GM12878 (cell line): Measurements from ENCODE around the gene NEB. TPM values are rescaled to one million over a fixed set of nuclear protein-coding genes. Genes with fewer than 3 reads are reported as not detected.
"Not testable (repeated sequence)": the region's sequence is repeated elsewhere in the genome, so short reads cannot be mapped to it uniquely, and the experiment has no call there.

Source experiments
- ATAC-seq: fragments of 200-7000 bp; cut with Tn5 transposase; 3 replicates; pipeline ENCODE4 v1.9.1; 2020; ENCODE audit warnings: mild to moderate bottlenecking, moderate library complexity
- BruUV-seq: library from RNA; stranded (reverse); fragments of 400-500 nt; replicated peaks from 2 replicates; lab custom pipeline; 2021; lab: Mats Ljungman, UMichigan
- CTCF ChIA-PET: fragments of 300-600 bp; sonication (Branson Sonifier 250); formaldehyde crosslinking; extraction: SDS; loops from one replicate; lab custom pipeline; 2021; ENCODE audit warnings: inconsistent platforms; lab: Yijun Ruan, JAX
- POLR2A ChIA-PET: fragments of 350-600 bp; formaldehyde crosslinking; extraction: SDS; loops from one replicate; lab custom pipeline; 2021; ENCODE audit warnings: inconsistent platforms; lab: Charles Lee
- RAD21 ChIA-PET: fragments of 300-600 bp; sonication (Branson Sonifier 250); formaldehyde crosslinking; loops from one replicate; lab custom pipeline; 2023; ENCODE audit warnings: antibody characterized with exemption; ENCODE audit not compliant: unreplicated experiment; lab: Charles Lee
- SMC1A ChIA-PET: fragments of 300-600 bp; sonication (Branson Sonifier 250); formaldehyde crosslinking; loops from one replicate; lab custom pipeline; 2023; ENCODE audit not compliant: unreplicated experiment, uncharacterized antibody; lab: Charles Lee
- DNase-seq: peaks from one replicate; pipeline ENCODE4 v3.0.0-alpha.2; 2011; ENCODE audit warnings: low read depth, low spot score
- FAIRE-seq: peaks from 3 replicates; lab custom pipeline; 2011; peaks lifted over from hg19 to GRCh38; lab: Jason Lieb, UNC
- H2AFZ ChIP-seq: 2 replicates; pipeline ENCODE4 v1.6.0; 2011; ENCODE audit warnings: low read depth, low read length, control low read depth; ENCODE audit not compliant: control insufficient read depth
- H3K27ac ChIP-seq: 2 replicates; pipeline ENCODE4 v1.5.1; 2011; ENCODE audit warnings: control low read depth; ENCODE audit not compliant: control insufficient read depth, insufficient read depth
- H3K27me3 ChIP-seq, 2 experiments: replicated peaks in 1 of 2; 2 replicates each; pipeline versions ENCODE4 v1.6.0 to v1.6.1; 2011; ENCODE audit warnings: low read length in 1 of 2; ENCODE audit not compliant: control insufficient read depth in 2 of 2, insufficient read depth in 2 of 2
- H3K36me3 ChIP-seq, 2 experiments: 2 replicates each; pipeline ENCODE4 v1.5.1; 2011; ENCODE audit warnings: low read length in 1 of 2; ENCODE audit not compliant: control insufficient read depth in 2 of 2, insufficient read depth in 2 of 2
- H3K4me1 ChIP-seq: 2 replicates; pipeline ENCODE4 v1.6.1; 2011; ENCODE audit warnings: mild to moderate bottlenecking, low read length, moderate library complexity, mixed read lengths; ENCODE audit not compliant: control insufficient read depth, insufficient read depth
- H3K4me2 ChIP-seq: 2 replicates; pipeline ENCODE4 v1.6.0; 2011; ENCODE audit warnings: control low read depth; ENCODE audit not compliant: control insufficient read depth, insufficient read depth
- H3K4me3 ChIP-seq: fragments of 200-600 bp; sonication (generic); 2 replicates; pipeline ENCODE4 v1.5.1; 2016
- H3K79me2 ChIP-seq: 2 replicates; pipeline ENCODE4 v1.6.0; 2011; ENCODE audit warnings: low read length; ENCODE audit not compliant: control insufficient read depth, insufficient read depth
- H3K9ac ChIP-seq: 2 replicates; pipeline ENCODE4 v1.8.0; 2011; ENCODE audit warnings: low read length, control low read depth, mixed read lengths; ENCODE audit not compliant: control insufficient read depth, insufficient read depth
- H3K9me3 ChIP-seq: replicated peaks from 3 replicates; pipeline ENCODE4 v1.5.1; 2011; ENCODE audit warnings: mild to moderate bottlenecking, low read length; ENCODE audit not compliant: control insufficient read depth, insufficient read depth
- H4K20me1 ChIP-seq: 2 replicates; pipeline ENCODE4 v1.6.0; 2011; ENCODE audit not compliant: control insufficient read depth, insufficient read depth
- BCL3 ChIP-seq: IDR thresholded peaks from 2 replicates; pipeline ENCODE4 v1.6.1; 2011; ENCODE audit warnings: borderline replicate concordance, low read depth, mild to moderate bottlenecking, moderate library complexity, low read length; ENCODE audit not compliant: insufficient read depth, poor library complexity, severe bottlenecking
- CREM ChIP-seq: IDR thresholded peaks from 2 replicates; pipeline ENCODE4 v1.6.1; 2014; ENCODE audit warnings: antibody characterized with exemption, low read depth
- GABPA ChIP-seq: IDR thresholded peaks from 2 replicates; pipeline ENCODE4 v1.6.1; 2014; ENCODE audit warnings: antibody characterized with exemption, low read depth, mild to moderate bottlenecking, inconsistent platforms
- IRF5 ChIP-seq: fragments of 450-650 bp; IDR thresholded peaks from 2 replicates; pipeline ENCODE4 v1.6.1; 2017; ENCODE audit warnings: borderline replicate concordance
- JUNB ChIP-seq: IDR thresholded peaks from 2 replicates; pipeline ENCODE4 v1.6.1; 2016; ENCODE audit warnings: antibody characterized with exemption, mild to moderate bottlenecking
- MEF2A ChIP-seq: IDR thresholded peaks from 2 replicates; pipeline ENCODE4 v1.6.1; 2011; ENCODE audit warnings: low read depth, mild to moderate bottlenecking, low read length, moderate library complexity; ENCODE audit not compliant: insufficient read depth
- POLR2AphosphoS2 ChIP-seq: IDR thresholded peaks from 2 replicates; pipeline ENCODE4 v1.6.1; 2011; ENCODE audit warnings: low read depth, mild to moderate bottlenecking, low read length, improper control_type of control experiment, moderate library complexity
- TARDBP ChIP-seq: IDR thresholded peaks from 2 replicates; pipeline ENCODE4 v1.6.1; 2016; ENCODE audit warnings: borderline replicate concordance
- YBX1 ChIP-seq: fragments of 450-650 bp; IDR thresholded peaks from 2 replicates; pipeline ENCODE4 v1.6.1; 2016; ENCODE audit warnings: antibody characterized with exemption
- WGBS: methylation state at CpG from one replicate; pipeline ENCODE4 v1.1.6; 2016; ENCODE audit warnings: low lambda C conversion rate; ENCODE audit not compliant: insufficient replicate concordance, insufficient coverage; ENCODE audit errors: missing lambda C conversion rate; 5-methylcytosine and 5-hydroxymethylcytosine counted together
- in situ Hi-C: fragments of 300-500 bp; cut with MboI; formaldehyde crosslinking; loops from 9 replicates; pipeline ENCODE4 v1.14.3; 2018; ENCODE audit warnings: mixed read lengths
- intact Hi-C: fragments of 100-400 bp; cut with micrococcal nuclease; formaldehyde crosslinking; loops from one replicate; pipeline ENCODE4 v1.14.2; 2022; ENCODE audit not compliant: unreplicated experiment
- polyA plus RNA-seq, 11 experiments: library from polyadenylated mRNA; depleted of rRNA in 4 of 11; unstranded in 6 of 11; stranded (reverse) in 5 of 11; fragments of >200 nt; fragmentation: Nextera tagmentation in 4 of 11; fragmentation: Illumina TruSeq in 1 of 11; extraction: Ambion mirVana in 4 of 11; extraction: Trizol in 1 of 11; gene quantifications; 1 replicate in 1 of 11; 2 replicates in 10 of 11; pipeline versions ENCODE4 v1.2.1 to v1.2.3, GENCODE V29; 2011 to 2016; ENCODE audit warnings: inconsistent platforms in 2 of 11, missing spikeins in 2 of 11, low read depth in 1 of 11
- total RNA-seq, 4 experiments: library from RNA; depleted of rRNA in 3 of 4; stranded (reverse); fragments of >200 nt in 3 of 4; fragmentation: Illumina TruSeq in 1 of 4; extraction: Trizol in 1 of 4; gene quantifications; 2 replicates each; pipeline versions ENCODE4 v1.2.1 to v1.2.3, GENCODE V29; 2013 to 2021

The NEB gene
- total and polyA plus RNA-seq, 10 of the 15 experiments (the other 5 are each of a cell fraction or from before 2014, with no cell fraction given) = 0.04 to 0.77 (median 0.12) TPM

- TF ChIP-seq BCL3 = no peak
Measured at GRCh38 chr2:151610310-151610709, 124.0 kb downstream of the NEB start (continued).

GRCh38 chr2:151609705-151610104 lies 124.6 kb downstream of the NEB start:
- no peak for FAIRE-seq
- BruUV-seq = no TSS peak
- no peaks in the 10 kb centered on the region for H4K20me1 ChIP-seq
- ChIA-PET RAD21 (no interaction called here), CTCF (no interaction called here), SMC1A (no interaction called here), POLR2A (no interaction called here)
- no peaks in the 10 kb centered on the region for H3K9me3 ChIP-seq
- intact Hi-C loops (loop anchor here (10.0 kb wide), 1 partner anchor 335 kb away; no protein-coding TSS in a partner anchor), in situ Hi-C loops (no loop called here)
- no peak overlapping the region for H3K27ac ChIP-seq
- H3K9ac ChIP-seq = no peak overlapping the region
- no peak overlapping the region for H2AFZ ChIP-seq
- no peak for DNase-seq
- H3K4me3 ChIP-seq = no peak overlapping the region
- ATAC-seq = no peak
- no peaks in the 10 kb centered on the region for H3K36me3 ChIP-seq
- TF ChIP-seq POLR2AphosphoS2 = no peak
- TF ChIP-seq GABPA = no peak
- TF ChIP-seq CREM = no peak
- TF ChIP-seq TARDBP = no peak
- no peak for TF ChIP-seq YBX1
- TF ChIP-seq MEF2A = no peak
- TF ChIP-seq JUNB = no peak
- TF ChIP-seq IRF5 = no peak
- H3K79me2 ChIP-seq = no peaks in the 10 kb centered on the region
- no peak overlapping the region for H3K4me2 ChIP-seq
- H3K4me1 ChIP-seq = no peaks in the 10 kb centered on the region
- H3K27me3 ChIP-seq = no peaks in the 10 kb centered on the region
- WGBS = 53% methylated on average over 4 of the region's 4 CpGs

GRCh38 chr2:151607459-151608424 lies 126.5 kb downstream of the NEB start:
- H3K4me2 ChIP-seq, FAIRE-seq, H3K9ac ChIP-seq, H3K4me1 ChIP-seq, CTCF ChIA-PET, DNase-seq, SMC1A ChIA-PET, H3K4me3 ChIP-seq, H4K20me1 ChIP-seq, H3K36me3 ChIP-seq, in situ Hi-C loops, ATAC-seq, H2AFZ ChIP-seq, H3K27me3 ChIP-seq, H3K9me3 ChIP-seq, H3K27ac ChIP-seq, H3K79me2 ChIP-seq, BruUV-seq, intact Hi-C loops, RAD21 ChIA-PET: not testable (repeated sequence)
- POLR2A ChIA-PET = interaction anchor here (0.7 kb wide), 1 partner anchor 83 kb away, joined by 3 read pairs; no protein-coding TSS in a partner anchor
- no CpG with 5 or more reads among the region's 6 CpGs for WGBS
